Thoracic aorta (tissue), 2 donors: ENCODE data around the gene BCL2L13. TPM values are rescaled to one million over a fixed set of nuclear protein-coding genes. Genes with fewer than 3 reads are reported as not detected.

Experiments
- ATAC-seq: fragments of 150-250 bp; one replicate; pipeline ENCODE4 v1.8.0; 2017; ENCODE audit warnings: low read depth; ENCODE audit not compliant: insufficient number of reproducible peaks, low FRiP score
- DNase-seq: peaks from one replicate; pipeline ENCODE4 v3.0.0-alpha.2; 2020; ENCODE audit warnings: low spot score
- H3K27ac ChIP-seq, 2 donors: fragments of 200-600 bp; sonication (generic); 1 replicate in 1 of 2; 2 replicates in 1 of 2; pipeline ENCODE4 v1.5.1; 2016; ENCODE audit warnings: mild to moderate bottlenecking in 2 of 2, moderate library complexity in 2 of 2
- H3K27me3 ChIP-seq: fragments of 200-600 bp; sonication (generic); replicated peaks from 2 replicates; pipeline ENCODE4 v1.6.0; 2016; ENCODE audit warnings: mild to moderate bottlenecking; ENCODE audit not compliant: insufficient read depth
- H3K36me3 ChIP-seq: fragments of 200-600 bp; sonication (generic); one replicate; pipeline ENCODE4 v1.5.1; 2016
- H3K4me1 ChIP-seq, 2 donors: fragments of 200-600 bp; sonication (generic); 1 replicate in 1 of 2; 2 replicates in 1 of 2; pipeline versions ENCODE4 v1.5.1 to v1.6.0; 2016; ENCODE audit warnings: low read depth in 2 of 2, mild to moderate bottlenecking in 1 of 2; ENCODE audit not compliant: control insufficient read depth in 1 of 2
- H3K4me3 ChIP-seq: fragments of 200-600 bp; sonication (generic); 2 replicates; pipeline ENCODE4 v1.5.1; 2016; ENCODE audit warnings: mild to moderate bottlenecking
- H3K9me3 ChIP-seq: fragments of 200-600 bp; sonication (generic); 2 replicates; pipeline ENCODE4 v1.5.1; 2016
- total RNA-seq, 2 donors: library from RNA; depleted of rRNA; stranded (reverse); fragments of >200 nt; gene quantifications; one replicate each; pipeline versions ENCODE4 v1.1.0 to v1.2.3, GENCODE V29; 2016
- TF ChIP-seq, protein P1 (sequence below): fragments of 200-600 bp; sonication (generic); IDR thresholded peaks from one replicate; pipeline ENCODE4 v1.5.1; 2019; ENCODE audit warnings: antibody characterized with exemption

Gene BCL2L13
- total RNA-seq, 2 donors from 2014 or later: 38.0 to 43.4 TPM

DNA sequence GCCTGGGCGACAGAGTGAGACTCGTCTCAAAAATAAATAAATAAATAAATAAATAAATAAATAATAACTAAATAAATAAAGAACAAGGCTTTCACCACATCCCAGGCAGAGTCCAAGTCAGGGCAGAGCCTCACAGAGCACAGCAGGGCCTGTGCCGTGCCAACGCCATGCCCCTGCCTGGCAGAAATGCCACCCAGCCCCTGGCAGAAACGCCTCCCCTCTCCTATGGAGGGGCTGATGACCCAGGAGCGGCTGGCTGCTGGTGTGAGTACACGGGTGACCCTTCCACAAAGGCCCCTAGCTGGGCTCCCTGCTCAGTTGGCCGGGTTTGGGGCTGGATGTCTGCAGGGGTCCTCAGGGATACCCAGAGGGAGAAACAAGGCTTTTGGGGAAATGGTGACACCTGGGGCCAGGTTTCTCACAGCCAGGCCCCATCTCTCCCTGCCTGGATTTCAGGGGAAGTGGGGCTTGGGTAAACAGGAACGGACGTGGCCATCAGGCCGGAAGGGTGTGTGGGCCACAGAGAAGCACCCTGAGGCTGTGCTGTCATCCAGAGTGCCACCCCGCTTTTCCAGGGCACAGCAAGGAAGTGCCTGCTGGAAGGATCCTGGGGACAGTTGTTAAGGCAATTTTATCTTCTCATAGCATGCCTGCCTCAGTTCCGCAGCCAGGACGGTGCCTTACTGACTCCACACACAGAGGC, 130.6 kb downstream of the BCL2L13 start:
- Histone ChIP-seq H3K36me3 (no peaks in the 10 kb centered on the region), H3K9me3 (no peaks in the 10 kb centered on the region), H3K4me3 (no peak overlapping the region), H3K4me1 (peaks cover 3 to 11% of the 10 kb centered on the region in 2 donors), H3K27me3 (no peaks in the 10 kb centered on the region), H3K27ac (no peak overlapping the region)
- DNase-seq (no peak), ATAC-seq (no peak)
- TF ChIP-seq, protein P1, sequence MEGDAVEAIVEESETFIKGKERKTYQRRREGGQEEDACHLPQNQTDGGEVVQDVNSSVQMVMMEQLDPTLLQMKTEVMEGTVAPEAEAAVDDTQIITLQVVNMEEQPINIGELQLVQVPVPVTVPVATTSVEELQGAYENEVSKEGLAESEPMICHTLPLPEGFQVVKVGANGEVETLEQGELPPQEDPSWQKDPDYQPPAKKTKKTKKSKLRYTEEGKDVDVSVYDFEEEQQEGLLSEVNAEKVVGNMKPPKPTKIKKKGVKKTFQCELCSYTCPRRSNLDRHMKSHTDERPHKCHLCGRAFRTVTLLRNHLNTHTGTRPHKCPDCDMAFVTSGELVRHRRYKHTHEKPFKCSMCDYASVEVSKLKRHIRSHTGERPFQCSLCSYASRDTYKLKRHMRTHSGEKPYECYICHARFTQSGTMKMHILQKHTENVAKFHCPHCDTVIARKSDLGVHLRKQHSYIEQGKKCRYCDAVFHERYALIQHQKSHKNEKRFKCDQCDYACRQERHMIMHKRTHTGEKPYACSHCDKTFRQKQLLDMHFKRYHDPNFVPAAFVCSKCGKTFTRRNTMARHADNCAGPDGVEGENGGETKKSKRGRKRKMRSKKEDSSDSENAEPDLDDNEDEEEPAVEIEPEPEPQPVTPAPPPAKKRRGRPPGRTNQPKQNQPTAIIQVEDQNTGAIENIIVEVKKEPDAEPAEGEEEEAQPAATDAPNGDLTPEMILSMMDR: no peak

DNA sequence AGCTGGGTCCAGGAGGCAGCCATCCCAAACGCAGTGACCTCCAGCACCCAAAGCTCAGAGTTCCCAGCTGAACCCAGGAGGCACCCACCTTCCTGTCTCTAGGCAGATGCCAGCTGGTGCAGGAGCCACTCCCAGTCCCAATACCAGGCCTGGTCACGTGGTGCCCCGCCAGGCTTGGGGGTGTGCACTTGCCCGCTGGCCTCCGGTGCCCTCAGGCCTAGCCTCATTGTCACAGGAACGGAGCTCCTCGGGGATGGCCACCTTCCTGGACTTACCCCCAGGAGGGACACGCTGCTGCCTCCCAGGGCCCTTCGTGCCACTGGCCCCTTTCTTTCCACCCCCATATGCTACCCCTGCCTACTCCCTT, 131.1 kb downstream of the BCL2L13 start:
- Histone ChIP-seq H3K4me3 (no peak overlapping the region), H3K4me1 (peaks cover 3 to 11% of the 10 kb centered on the region in 2 donors), H3K36me3 (no peaks in the 10 kb centered on the region), H3K27me3 (no peaks in the 10 kb centered on the region), H3K27ac (no peak overlapping the region), H3K9me3 (no peaks in the 10 kb centered on the region)
- ATAC-seq (no peak), DNase-seq (no peak)
- TF ChIP-seq, protein P1: no peak

DNA sequence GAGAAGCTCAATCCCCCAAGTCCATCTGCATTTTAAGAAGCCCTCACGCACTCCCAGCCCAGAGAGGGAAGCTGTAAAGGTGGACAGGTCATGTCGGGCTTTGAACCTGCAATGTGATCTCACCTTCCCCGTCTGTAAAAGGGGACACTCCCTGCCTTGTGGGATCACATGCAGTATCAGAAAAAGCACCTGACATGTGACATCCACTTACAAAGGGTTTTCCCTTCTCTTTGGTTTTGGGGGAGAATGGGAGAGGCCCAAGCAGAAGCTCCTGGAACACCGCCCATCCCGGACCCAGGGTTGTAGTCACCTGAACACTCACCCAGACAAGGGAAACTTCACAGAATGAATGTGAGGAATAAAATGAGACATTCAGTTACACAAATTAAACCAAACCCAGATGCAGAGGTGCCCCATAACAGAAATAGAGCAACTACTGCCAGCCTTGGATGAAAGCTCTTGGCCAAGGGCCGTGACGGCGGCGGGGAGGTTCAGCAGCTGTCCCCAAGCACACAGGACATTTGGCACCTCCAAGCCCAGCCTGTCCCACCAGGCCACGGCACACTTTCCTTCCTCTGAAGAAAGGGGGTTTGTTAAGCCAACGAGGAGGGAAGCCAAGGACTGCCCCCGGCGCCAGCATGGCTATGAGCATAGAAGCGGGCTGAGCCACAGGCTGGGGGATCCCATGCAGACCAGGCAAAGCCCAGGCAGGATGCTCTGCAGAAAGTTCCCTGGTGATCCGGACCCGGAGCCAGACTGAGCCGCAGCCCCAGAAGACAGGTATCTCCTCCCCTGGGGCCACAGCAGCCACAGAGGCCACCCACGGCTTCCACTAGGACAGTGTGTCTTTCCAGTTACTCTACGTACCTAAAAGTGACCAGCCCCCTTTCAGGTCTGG, 131.9 kb downstream of the BCL2L13 start:
- peaks cover 3 to 11% of the 10 kb centered on the region in 2 donors for H3K4me1 ChIP-seq
- no peak for ATAC-seq
- no peaks in the 10 kb centered on the region for H3K36me3 ChIP-seq
- DNase-seq: no peak
- no peaks in the 10 kb centered on the region for H3K9me3 ChIP-seq
- H3K27ac ChIP-seq: no peak overlapping the region
- no peak overlapping the region for H3K4me3 ChIP-seq
- TF ChIP-seq, protein P1: no peak
- no peaks in the 10 kb centered on the region for H3K27me3 ChIP-seq

DNA sequence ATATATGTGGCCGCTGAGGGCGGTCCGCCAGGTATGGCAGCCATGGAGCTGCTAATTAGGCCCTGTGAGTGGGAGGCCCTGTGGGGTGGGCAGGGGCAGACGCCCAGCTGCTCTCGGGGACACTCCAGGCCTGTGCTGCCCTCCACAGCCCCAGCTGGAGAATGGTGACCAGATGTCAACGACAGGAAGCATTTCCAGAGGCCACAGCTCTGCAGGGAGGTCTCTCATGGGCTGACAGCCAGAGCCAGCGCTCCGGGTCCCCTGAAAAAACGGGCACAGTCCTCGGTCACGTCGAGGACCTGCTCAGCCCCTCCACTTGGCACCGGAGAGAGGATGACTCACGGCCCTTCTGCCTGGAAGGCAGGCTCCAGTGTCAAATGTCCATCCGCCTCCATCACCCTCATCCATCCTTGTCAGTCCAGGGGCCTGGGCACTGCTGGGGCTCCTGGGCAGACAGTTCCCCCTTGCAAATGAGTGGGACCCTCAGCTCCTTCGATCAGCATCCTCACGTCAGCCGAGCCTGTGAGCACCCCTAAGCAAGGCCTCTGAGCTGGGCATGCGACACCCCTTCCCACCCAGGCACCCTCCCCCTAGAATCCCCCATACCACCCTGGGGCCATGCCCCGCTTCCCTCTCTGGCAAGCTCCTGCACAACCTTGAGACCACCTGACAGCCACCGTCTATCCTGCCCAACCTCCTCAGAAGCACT, 133.8 kb downstream of the BCL2L13 start:
- TF ChIP-seq, protein P1: no peak
- no peak for ATAC-seq
- Histone ChIP-seq H3K27ac (no peak overlapping the region), H3K4me3 (peak overlapping the region; percentile 81), H3K4me1 (peaks cover 3 to 11% of the 10 kb centered on the region in 2 donors), H3K36me3 (no peaks in the 10 kb centered on the region), H3K9me3 (no peaks in the 10 kb centered on the region), H3K27me3 (no peaks in the 10 kb centered on the region)
- no peak for DNase-seq
